ENCODE results near the gene CENPB. TPM values are rescaled to one million over a fixed set of nuclear protein-coding genes. Genes with fewer than 3 reads are reported as not detected.
A peak's percentile ranks its signal among the peaks of the same experiment; 100 is the strongest.

Gene CENPB
- total RNA-seq, 1 donor from 2014 or later: 87.7 TPM

GRCh38 chr20:3808544-3808943, 22.0 kb upstream of the CENPB start:
- Mint-ChIP-seq H3K27ac (ENCODE audit: unreplicated experiment) (peak overlapping the region; percentile 95), H3K27me3 (ENCODE audit: unreplicated experiment) (no peaks in the 10 kb centered on the region)
- TF ChIP-seq CTCF (IDR thresholded peaks at IDR 0.05): no peak

GRCh38 chr20:3804781-3805180, 18.2 kb upstream of the CENPB start:
- H3K9me3 Mint-ChIP-seq (ENCODE audit: unreplicated experiment): no peaks in the 10 kb centered on the region
- H3K27me3 Mint-ChIP-seq (ENCODE audit: unreplicated experiment): no peaks in the 10 kb centered on the region
- H3K4me3 Mint-ChIP-seq (ENCODE audit: unreplicated experiment): no peak overlapping the region
- H3K4me1 Mint-ChIP-seq (ENCODE audit: unreplicated experiment): peaks cover 84% of the 10 kb centered on the region
- H3K36me3 Mint-ChIP-seq (ENCODE audit: unreplicated experiment): peaks cover 50% of the 10 kb centered on the region
- DNase-seq (ENCODE audit: extremely low spot score, unreplicated experiment): no peak
- H3K27ac Mint-ChIP-seq (ENCODE audit: unreplicated experiment): peak overlapping the region; percentile 95
- TF ChIP-seq CTCF (IDR thresholded peaks at IDR 0.05): no peak

More at GRCh38 chr20:3808544-3808943, 22.0 kb upstream of the CENPB start:
- DNase-seq (ENCODE audit: extremely low spot score, unreplicated experiment): no peak
- Mint-ChIP-seq H3K4me3 (ENCODE audit: unreplicated experiment) (peak overlapping the region; percentile 65), H3K36me3 (ENCODE audit: unreplicated experiment) (peaks cover 24% of the 10 kb centered on the region), H3K9me3 (ENCODE audit: unreplicated experiment) (no peaks in the 10 kb centered on the region), H3K4me1 (ENCODE audit: unreplicated experiment) (peaks cover 86% of the 10 kb centered on the region)

- Mint-ChIP-seq H3K9me3 (ENCODE audit: unreplicated experiment) (no peaks in the 10 kb centered on the region), H3K27ac (ENCODE audit: unreplicated experiment) (peak overlapping the region; percentile 83), H3K36me3 (ENCODE audit: unreplicated experiment) (peaks cover 50% of the 10 kb centered on the region), H3K27me3 (ENCODE audit: unreplicated experiment) (no peaks in the 10 kb centered on the region), H3K4me3 (ENCODE audit: unreplicated experiment) (no peak overlapping the region), H3K4me1 (ENCODE audit: unreplicated experiment) (peaks cover 87% of the 10 kb centered on the region)
- no peak for TF ChIP-seq CTCF (IDR thresholded peaks at IDR 0.05)
- DNase-seq (ENCODE audit: extremely low spot score, unreplicated experiment): no peak
Measured at GRCh38 chr20:3804254-3804751, 17.8 kb upstream of the CENPB start.

GRCh38 chr20:3803854-3804253, 17.3 kb upstream of the CENPB start:
- peaks cover 91% of the 10 kb centered on the region for H3K4me1 Mint-ChIP-seq (ENCODE audit: unreplicated experiment)
- peaks cover 52% of the 10 kb centered on the region for H3K36me3 Mint-ChIP-seq (ENCODE audit: unreplicated experiment)
- no peaks in the 10 kb centered on the region for H3K9me3 Mint-ChIP-seq (ENCODE audit: unreplicated experiment)
- H3K4me3 Mint-ChIP-seq (ENCODE audit: unreplicated experiment): no peak overlapping the region
- H3K27me3 Mint-ChIP-seq (ENCODE audit: unreplicated experiment): no peaks in the 10 kb centered on the region
- TF ChIP-seq CTCF (IDR thresholded peaks at IDR 0.05): no peak
- H3K27ac Mint-ChIP-seq (ENCODE audit: unreplicated experiment): peak overlapping the region; percentile 83
- DNase-seq (ENCODE audit: extremely low spot score, unreplicated experiment): no peak

GRCh38 chr20:3803289-3803688, 16.7 kb upstream of the CENPB start:
- H3K36me3 Mint-ChIP-seq (ENCODE audit: unreplicated experiment): peaks cover 57% of the 10 kb centered on the region
- no peak for TF ChIP-seq CTCF (IDR thresholded peaks at IDR 0.05)
- peak overlapping the region; percentile 83 for H3K27ac Mint-ChIP-seq (ENCODE audit: unreplicated experiment)
- no peak for DNase-seq (ENCODE audit: extremely low spot score, unreplicated experiment)
- H3K27me3 Mint-ChIP-seq (ENCODE audit: unreplicated experiment): no peaks in the 10 kb centered on the region
- peaks cover 93% of the 10 kb centered on the region for H3K4me1 Mint-ChIP-seq (ENCODE audit: unreplicated experiment)
- no peaks in the 10 kb centered on the region for H3K9me3 Mint-ChIP-seq (ENCODE audit: unreplicated experiment)
- H3K4me3 Mint-ChIP-seq (ENCODE audit: unreplicated experiment): no peak overlapping the region
